Dermis blood vessel endothelial cell (primary cell): ENCODE results near the gene STAP2. TPM values are rescaled to one million over a fixed set of nuclear protein-coding genes. Genes with fewer than 3 reads are reported as not detected.
"Not testable (repeated sequence)": the region's sequence is repeated elsewhere in the genome, so short reads cannot be mapped to it uniquely, and the experiment has no call there.

ENCODE experiments used
- DNase-seq: peaks from one replicate; pipeline ENCODE4 v3.0.0; 2010
- total RNA-seq: library from RNA; depleted of rRNA; stranded (reverse); fragments of >200 nt; gene quantifications from 2 replicates; pipeline ENCODE4 v1.2.3, GENCODE V29; 2014

Gene STAP2
- total RNA-seq, 1 donor from 2014 or later: 36.6 TPM

DNA sequence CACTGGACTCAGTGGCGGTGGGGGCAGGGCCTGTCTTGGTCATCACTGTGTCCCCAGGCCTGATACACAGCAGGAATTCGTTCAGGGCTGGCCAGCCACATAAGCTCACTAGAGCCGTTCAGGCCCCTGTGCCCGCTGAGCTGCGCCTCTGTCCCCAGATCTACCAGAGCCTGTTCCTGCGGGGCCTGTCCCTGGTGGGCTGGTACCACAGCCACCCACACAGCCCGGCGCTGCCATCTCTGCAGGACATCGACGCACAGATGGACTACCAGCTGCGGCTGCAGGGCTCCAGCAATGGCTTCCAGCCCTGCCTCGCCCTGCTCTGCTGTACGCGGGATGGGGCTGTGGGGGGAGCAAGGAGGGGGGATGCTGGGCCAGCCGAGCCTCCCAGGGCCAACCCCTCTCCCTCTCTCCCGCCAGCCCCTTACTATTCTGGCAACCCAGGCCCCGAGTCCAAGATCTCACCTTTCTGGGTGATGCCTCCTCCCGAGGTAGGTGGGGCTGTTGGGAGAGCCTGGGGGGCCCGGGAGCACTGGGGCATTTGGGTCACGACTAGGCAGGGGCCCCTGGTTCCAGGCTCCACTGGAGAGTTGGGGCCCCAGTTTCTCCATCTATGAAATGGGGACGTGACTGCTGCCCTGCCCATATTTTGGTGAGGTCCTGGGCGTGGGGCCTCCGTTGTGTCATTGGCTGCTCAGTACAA, 18.6 kb upstream of the STAP2 start:
- DNase-seq: no peak

DNA sequence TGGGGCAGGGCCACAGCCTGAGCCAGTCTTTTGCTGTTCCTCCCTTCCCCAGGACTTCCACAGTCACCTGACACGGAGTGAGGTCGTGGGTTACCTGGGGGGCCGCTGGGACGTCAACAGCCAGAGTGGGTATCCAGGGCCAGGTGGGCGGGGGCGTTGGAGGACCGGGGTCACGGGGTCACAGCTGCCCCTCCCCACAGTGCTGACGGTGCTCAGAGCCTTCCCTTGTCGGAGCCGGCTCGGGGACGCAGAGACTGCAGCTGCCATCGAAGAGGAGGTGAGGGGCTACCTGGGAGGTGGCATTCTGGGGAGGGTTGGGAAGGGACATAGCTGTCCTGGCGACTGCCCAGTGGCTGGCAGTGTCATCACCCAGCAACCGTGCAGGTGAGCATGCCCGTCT, 16.3 kb upstream of the STAP2 start:
- DNase-seq: no peak

DNA sequence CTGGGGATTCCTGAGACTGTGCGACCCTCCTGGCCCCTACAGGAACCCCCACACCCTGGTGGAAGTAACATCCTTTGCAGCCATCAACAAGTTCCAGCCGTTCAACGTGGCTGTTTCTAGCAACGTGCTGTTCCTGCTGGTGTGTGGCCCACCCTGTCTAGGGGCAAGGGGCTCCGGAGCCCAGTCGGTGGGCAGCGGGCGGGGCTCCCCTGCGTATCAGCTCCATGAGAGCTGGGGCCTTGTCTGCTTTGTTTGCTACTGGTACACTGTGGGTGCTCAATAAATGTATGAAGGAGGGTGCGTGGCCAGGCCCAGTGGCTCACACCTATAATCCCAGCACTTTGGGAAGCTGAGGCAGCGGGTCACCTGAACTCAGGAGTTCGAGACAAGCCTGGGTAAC, 15.7 kb upstream of the STAP2 start:
- no peak for DNase-seq

DNA sequence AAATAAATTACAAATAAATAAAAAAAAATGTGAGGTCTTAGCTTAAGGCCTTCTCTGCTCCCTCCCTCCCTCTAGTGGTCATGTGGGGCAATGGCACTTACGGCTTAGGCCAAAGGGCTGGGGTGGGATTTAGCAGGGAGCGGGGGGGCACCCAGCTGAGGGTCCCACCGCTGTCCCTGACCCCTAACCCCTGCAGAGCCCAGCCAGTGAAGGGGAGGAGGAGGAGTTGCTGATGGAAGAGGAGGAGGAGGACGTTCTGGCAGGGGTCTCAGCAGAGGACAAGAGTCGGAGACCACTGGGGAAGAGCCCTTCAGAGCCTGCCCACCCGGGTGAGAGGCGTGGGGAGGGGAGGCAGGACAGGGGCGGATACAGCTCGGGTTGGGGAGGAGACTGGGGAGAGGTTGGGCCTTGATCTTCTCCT, 14.1 kb upstream of the STAP2 start:
- DNase-seq: peak; percentile 85

DNA sequence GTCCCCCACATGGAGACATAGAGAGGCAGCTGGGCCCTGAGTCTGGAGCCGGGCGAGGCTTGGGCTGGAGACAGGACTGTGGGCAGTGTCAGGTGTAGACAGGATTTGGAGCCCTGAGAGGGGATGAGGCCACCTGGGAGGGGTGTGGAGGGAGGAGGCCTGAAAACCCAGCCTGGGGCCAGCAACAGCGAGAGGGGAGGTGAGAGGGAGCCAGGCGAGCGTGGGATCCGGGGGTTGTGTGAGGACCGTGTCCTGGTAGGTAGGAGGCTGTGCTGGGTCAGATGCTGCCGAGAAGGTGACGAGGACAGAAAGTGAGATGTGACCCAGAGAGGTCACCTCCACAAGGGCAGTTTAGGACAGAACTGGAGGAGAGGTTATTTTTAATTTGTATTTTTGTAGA, 12.1 kb upstream of the STAP2 start:
- no peak for DNase-seq

DNA sequence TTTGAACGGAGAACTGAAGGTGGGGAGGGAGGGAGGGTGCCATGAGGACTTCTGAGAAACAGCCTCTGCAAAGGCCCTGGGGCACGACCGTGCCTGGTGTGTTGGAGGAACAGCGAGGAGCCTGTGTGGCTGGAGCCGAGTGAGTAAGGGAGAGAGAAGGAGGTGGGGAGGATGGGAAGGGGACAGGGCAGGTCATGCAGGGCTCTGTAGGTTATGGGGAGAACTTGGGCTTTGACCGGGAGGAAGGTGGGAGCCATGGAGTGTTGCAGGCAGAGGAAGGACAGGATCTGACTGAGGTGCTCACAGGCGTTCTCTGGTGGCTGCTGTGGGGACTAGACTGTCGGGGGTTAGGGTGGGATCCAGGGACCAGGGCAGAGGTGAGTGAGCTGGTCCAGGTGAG, 11.5 kb upstream of the STAP2 start:
- DNase-seq: no peak

DNA sequence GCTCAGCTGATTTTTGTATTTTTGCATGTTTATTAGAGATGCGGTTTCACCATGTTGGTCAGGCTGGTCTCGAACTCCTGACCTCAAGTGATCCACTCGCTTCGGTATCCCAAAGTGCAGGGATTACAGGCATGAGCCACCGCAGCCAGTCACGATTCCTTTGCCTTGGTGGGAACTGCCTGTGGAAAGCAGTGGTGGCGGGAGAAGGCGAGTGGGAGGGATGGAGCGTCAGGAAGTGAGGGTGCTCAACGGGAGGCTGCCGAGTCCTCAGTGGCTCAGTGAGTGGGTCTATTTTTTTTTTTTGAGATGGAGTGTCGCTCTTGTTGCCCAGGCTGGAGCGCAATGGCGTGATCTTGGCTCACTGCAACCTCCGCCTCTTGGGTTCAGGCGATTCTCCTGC, 10.6 kb upstream of the STAP2 start:
- not testable (repeated sequence) for DNase-seq

DNA sequence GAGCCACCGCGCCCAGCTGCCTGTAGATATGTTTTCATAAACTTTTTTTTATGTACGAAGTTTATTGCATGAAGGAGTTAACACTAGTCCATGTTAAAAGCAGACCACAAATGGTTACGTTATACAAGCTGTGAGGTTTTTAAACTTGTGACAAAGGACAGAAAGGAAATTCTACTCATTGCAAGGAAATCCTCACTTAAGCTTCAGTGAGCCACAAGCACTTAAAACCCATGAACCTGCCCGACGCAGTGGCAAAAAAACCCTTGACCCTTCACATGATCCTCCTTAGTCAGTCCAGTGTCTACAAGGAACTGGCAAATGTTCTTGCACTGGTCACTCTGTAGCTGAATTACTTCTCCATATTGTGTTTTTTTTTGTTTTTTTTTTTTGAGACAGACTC, 8.9 kb upstream of the STAP2 start:
- DNase-seq: no peak

DNA sequence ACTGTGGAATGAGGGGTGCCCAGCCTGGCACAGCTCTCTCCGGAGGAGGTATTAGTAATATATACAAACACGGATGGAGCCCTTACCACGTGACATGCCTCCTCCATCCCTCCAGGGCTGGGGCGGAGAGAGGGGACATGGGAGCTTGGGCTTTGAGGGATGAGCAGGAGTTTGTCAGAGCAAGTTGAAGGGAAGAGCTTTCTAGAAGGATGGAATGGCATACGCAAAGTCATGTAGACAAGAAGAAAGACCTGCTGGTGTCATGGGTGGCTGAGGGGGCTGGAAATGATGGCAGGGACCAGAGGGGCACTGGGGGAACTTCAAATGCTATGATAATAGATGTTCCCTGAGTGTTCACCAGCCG, 7.4 kb upstream of the STAP2 start:
- no peak for DNase-seq

DNA sequence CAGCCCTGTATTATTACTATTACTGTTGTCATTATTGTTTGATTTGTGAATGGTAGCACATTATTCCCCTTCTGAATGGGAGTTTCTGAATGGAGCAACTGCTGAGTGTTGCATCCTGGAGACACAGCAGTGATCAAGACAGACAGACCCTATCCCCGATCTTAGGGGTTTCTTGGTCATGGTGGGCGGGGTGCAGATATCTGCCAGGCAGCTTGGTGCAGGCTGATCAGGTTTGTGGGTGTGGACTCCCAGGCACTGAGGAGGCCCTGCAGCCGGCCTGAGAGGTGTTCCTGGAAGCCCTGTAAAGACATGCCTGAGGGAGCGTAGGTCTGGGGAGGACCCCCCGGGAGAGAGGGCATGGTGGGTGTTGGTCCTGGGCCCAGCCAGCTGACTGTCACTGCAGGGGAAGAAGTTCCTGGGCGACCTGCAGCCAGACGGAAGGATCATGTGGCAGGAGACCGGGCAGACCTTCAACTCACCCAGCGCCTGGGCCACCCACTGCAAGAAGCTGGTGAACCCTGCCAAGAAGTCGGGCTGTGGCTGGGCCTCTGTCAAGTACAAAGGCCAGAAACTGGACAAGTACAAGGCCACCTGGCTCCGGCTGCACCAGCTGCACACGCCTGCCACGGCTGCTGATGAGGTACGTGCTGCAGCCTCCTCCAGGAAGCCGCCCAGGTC, 6.9 kb upstream of the STAP2 start:
- DNase-seq: no peak

DNA sequence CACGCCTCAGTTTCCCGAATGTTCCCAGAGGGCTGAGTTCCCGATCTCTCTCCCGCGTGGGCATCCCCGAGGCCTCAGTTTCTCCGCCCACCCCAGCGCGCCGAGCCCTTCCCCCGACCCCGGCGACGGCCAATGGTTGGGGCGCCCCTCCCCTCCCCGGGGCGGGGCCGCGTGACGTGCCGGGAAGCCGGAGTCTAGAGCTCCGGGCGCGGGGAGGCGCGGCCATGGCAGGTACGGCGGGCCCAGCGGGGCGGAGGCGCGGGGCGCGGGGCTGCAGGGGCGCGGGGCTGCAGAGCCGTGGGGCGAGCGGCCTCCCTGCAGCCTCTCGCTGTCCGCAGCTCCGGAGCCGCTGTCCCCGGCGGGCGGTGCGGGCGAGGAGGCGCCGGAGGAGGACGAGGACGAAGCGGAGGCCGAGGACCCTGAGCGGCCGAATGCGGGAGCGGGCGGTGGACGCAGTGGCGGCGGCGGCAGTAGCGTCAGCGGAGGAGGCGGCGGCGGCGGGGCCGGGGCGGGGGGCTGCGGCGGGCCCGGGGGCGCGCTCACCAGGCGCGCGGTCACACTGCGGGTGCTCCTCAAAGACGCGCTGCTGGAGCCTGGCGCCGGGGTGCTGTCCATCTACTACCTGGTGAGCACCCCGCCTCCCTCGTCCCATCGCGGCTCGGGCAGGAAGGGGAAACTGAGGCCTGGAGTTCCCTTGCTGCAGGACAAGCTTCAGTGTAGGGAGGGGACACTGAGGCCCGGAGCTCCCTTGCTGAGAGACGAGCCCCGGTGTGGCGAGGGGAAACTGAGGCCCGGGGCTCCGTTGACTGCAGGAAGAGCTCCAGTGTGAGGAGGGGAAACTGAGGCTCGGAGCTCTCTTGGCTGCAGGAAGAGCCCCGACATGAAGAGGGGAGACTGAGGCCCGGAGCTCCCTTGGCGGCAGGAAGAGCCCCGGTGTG, 5.0 kb upstream of the STAP2 start, which contains the start of gene MPND:
TSS of gene MPND (plus strand) at position 193 of the 938 bp plus-strand sequence. CDS start at position 225, 32 bp downstream.
- DNase-seq: peak; percentile 89

DNA sequence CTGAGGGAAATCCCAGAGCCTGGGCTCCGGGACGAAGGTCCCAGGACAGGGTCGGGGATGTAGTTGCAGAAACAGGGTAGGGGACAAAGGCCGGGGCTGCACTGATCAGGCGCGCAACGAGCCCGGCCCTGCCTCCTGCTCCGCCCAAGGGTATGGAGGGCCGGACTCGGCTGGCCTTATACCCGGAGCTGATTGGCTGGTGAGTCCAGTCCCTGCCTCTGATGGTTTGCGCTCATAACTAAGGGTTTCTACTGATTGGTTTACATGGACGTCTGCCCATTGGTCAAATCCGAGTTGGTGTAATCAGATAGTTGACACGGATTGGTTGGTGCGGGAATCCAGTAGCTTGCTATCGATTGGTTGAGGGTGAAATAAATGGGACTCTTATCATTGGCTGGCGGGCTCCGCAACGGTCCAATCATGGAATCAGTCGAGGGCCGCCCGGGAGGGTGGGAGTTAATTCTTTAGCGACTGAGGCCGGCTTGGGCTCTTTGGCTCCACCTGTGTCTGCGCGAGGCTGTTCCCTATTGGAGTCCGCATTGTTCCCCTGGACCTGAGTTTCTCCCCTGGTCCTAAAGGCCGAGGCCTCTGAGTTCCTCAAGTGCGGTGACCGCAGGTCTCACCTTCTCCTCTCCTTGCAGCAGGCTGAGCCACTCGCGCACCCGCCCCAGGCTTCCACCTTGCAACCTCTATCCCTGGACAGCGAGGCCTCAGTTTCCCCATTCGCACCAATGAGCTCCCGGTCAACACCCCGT, 4.2 kb upstream of the STAP2 start:
- peak; percentile 100 for DNase-seq

DNA sequence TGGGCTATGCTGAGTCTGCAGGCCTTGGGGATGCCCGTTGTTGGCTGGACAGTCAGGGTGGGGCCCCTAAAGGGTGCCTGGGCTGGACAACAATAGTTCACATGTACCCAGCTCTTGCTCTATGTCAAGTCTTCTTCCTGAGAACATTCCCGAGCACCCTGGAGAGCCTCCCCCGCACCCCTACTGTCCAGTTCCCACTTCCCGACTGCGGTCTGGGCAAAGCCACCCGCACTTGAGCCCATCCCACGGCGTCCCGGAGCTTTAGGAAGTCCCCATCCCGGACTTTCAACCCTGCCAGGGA, 3.6 kb upstream of the STAP2 start:
- no peak for DNase-seq

DNA sequence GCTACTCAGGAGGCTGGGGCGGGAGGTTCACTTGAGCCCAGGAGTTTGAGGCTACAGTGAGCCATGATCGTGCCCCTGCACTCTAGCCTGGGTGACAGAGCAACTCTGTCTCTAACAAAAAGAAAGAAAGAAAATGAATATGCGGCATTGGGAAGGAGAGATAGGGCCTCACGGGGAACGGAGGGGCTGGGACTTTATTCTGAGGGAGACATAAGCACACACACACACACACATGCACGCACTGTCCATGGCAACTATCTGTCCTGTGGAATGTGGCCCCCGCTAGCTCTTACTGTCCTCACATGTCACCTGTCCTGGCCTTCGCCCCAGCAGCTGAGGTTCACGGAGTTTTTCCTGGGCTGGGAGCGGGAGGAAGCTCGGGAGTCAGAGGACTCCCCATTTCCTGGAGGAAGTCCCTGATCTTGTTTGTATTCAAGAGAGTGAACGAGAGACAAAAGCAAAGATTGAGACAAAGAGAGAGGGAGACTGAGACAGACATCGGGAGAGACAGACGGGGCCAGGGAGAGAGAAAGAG, 654 bp downstream of the STAP2 start:
- peak; percentile 46 for DNase-seq

DNA sequence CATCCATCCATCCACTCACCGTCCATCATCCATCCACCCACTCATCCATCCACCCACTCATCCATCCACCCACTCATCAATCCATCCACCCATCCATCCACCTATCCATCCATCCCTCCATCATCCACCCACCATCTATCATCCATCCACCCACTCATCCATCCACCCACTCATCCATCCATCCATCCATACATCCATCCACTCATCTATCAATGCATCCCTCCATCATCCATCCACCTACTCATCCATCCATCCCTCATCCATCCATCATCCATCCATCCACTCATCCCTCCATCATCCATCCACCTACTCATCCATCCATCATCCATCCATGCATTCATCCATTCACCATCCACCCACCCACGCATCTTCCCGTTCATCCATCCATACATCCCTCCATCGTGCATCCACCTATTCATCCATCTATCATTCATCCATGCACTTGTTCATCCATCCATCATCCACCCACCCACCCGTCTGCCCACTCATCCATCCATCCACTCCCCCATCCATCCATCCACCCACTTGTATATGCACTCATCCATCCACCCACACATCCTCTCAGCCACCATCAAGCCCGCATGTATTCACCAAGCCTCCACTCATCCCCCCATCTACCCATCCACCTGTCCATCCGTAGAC, 3.6 kb downstream of the STAP2 start:
- no peak for DNase-seq

DNA sequence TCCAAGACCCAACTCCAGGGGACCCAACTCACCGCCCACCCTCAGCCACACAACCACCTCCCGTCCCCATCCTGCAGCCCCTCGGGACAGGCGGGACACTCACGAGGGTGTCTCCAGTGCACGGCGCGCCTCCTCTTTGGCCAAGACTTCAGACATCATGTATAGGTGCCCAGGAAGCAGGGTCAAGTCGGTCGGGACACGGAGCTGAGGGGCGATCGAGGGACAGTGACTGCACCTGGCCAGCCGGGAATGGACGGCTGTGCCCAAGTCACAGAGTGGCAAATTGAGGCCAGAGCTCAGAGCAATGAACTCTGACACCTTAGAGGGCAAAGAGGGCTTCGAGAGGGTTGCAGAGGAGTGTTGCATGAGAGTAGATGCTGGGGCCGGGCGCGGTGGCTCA, 8.8 kb downstream of the STAP2 start:
- DNase-seq: no peak

DNA sequence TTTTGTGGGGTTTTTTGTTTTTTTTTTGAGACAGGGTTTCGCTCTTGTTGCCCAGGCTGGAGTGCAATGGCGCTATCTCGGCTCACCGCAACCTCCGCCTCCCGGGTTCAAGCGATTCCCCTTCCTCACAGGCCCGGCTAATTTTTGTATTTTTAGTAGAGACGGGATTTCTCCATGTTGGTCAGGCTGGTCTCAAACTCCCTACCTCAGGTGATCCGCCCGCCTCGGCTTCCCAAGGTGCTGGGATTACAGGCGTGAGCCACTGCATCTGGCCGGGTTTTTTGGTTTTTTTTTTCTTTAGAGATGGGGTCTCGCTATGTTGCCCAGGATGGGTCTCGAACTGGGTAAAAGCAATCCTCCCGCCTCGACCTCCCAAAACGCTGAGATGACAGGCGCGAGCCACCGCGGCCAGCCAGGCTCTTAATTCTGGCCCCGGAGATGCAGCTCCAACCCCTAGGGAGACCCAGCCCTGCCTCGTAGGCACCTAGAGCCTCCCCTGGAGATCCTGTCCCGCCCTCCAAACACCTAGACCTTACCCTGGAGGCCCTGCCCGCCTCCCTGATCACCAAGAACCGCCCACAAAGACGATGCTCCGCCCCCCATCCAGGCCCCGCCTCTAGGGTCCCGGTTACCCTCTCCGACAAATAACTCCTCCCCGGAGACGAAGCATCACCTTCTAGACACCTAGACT, 9.5 kb downstream of the STAP2 start:
- DNase-seq: not testable (repeated sequence)

DNA sequence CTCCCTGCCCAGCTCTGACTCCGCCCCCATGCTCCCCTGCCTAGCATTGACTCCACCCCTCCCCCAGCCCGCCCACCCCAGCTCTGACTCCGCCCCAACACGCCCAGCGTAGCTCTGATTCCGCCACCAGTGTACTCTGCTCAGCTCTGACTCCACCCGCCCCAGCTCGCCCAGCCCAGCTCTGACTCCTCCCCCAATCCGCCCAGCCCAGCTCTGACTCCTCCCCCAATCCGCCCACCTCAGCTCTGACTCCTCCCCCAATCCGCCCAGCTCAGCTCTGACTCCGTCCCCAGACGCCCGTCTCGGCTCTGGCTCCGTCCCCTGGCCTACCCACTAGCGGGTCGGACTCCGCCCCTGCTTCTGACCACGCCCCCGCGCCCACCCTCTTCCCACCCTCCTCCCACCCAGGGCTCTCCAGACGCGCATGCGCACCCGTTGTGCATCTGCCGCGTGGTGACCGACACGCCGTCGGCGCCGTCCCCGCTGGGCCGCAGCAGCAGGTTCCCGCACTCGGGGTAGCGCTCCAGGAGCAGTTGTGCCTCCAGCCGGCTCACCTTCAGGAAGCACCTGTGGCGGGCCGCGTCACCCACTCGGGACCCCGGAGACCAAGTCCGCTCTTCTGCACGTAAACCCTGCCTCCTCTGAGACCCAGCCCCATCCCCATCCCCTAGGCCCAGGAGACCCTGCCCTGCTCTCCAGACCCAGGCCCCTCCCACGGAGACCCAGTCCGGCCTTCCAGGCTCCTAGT, 10.2 kb downstream of the STAP2 start:
- peak; percentile 89 for DNase-seq

DNA sequence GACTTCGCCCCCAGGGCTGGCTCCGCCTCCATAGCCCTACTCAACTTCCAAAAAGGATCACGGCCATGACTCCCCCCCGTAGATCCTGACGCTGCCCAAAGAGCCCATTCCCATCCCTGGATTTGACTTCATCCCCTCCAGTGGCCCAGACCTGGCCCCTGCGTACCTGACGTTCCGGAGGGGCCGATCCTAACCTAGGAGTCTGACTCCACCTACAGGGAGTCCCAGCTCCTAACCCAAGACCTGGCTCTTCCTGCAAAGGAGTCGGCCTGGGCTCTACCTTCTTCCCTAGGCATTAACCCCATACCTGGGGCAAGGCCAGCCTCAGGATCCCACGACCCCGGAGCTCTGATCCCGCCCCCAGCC, 10.8 kb downstream of the STAP2 start:
- DNase-seq: no peak

DNA sequence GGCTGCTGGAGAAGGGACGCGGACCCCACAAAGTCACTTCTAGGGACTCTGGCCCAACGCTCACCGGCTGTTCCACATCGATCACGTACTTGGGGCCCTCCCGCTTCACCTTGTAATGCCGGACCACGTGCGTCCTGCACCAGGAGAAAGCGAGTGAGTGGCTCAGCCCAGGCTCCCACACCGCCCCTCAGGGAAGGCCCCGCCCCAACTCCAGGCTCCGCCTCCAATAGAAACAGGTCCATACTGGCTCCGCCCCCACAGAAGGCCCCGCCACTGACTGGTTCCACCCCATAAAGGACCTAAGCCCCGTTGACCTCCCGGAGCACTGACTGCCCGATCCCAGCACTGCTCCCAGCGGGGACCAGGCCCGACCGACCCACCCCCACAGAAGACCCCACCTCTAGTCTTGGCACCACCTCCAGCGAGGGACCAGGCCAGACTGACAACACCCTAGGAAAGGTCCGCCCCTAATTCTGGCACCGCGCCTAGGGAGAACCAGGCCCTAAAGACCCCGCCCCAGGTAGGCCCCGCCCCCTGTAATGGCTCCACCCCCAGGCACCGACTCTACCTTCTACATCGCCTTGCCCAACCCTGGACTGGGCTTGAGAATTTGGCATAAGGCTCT, 11.3 kb downstream of the STAP2 start:
- DNase-seq: peak; percentile 43
